ENCODE results near the gene POLA1.

Gene POLA1

GRCh38 chrX:24696294-24696693, 2.6 kb downstream of the POLA1 start:
- no peak for DNase-seq (ENCODE audit: low read depth in 2 of 2)

- no peak for DNase-seq (ENCODE audit: low read depth in 2 of 2)
Observed at GRCh38 chrX:24702362-24703184, 8.9 kb downstream of the POLA1 start.

- no peak for DNase-seq (ENCODE audit: low read depth in 2 of 2)
Observed at GRCh38 chrX:24703185-24703494, 9.4 kb downstream of the POLA1 start.

GRCh38 chrX:24718771-24719170, 25.1 kb downstream of the POLA1 start:
- DNase-seq (ENCODE audit: low read depth in 2 of 2) = no peak

- DNase-seq (ENCODE audit: low read depth in 2 of 2) = no peak
Observed at GRCh38 chrX:24720036-24720435, 26.3 kb downstream of the POLA1 start.

GRCh38 chrX:24728530-24728929, 34.8 kb downstream of the POLA1 start:
- no peak for DNase-seq (ENCODE audit: low read depth in 2 of 2)

GRCh38 chrX:24732766-24733500, 39.2 kb downstream of the POLA1 start:
- DNase-seq (ENCODE audit: low read depth in 2 of 2) = no peak

- DNase-seq (ENCODE audit: low read depth in 2 of 2) = no peak
Observed at GRCh38 chrX:24741330-24741729, 47.6 kb downstream of the POLA1 start.

GRCh38 chrX:24748196-24748595, 54.5 kb downstream of the POLA1 start:
- DNase-seq (ENCODE audit: low read depth in 2 of 2) = no peak

- no peak for DNase-seq (ENCODE audit: low read depth in 2 of 2)
Observed at GRCh38 chrX:24759786-24760185, 66.1 kb downstream of the POLA1 start.

- no peak for DNase-seq (ENCODE audit: low read depth in 2 of 2)
Observed at GRCh38 chrX:24760363-24761000, 66.8 kb downstream of the POLA1 start.

- DNase-seq (ENCODE audit: low read depth in 2 of 2) = no peak
Observed at GRCh38 chrX:24761306-24761705, 67.6 kb downstream of the POLA1 start.

GRCh38 chrX:24763989-24764388, 70.3 kb downstream of the POLA1 start:
- no peak for DNase-seq (ENCODE audit: low read depth in 2 of 2)

- no peak for DNase-seq (ENCODE audit: low read depth in 2 of 2)
Observed at GRCh38 chrX:24767557-24767956, 73.8 kb downstream of the POLA1 start.

- DNase-seq (ENCODE audit: low read depth in 2 of 2) = no peak
Observed at GRCh38 chrX:24768556-24768955, 74.8 kb downstream of the POLA1 start.

- no peak for DNase-seq (ENCODE audit: low read depth in 2 of 2)
Observed at GRCh38 chrX:24774650-24775049, 80.9 kb downstream of the POLA1 start.

GRCh38 chrX:24775891-24776290, 82.2 kb downstream of the POLA1 start:
- DNase-seq (ENCODE audit: low read depth in 2 of 2) = no peak

GRCh38 chrX:24777660-24778059, 83.9 kb downstream of the POLA1 start:
- no peak for DNase-seq (ENCODE audit: low read depth in 2 of 2)

GRCh38 chrX:24782011-24782410, 88.3 kb downstream of the POLA1 start:
- DNase-seq (ENCODE audit: low read depth in 2 of 2) = no peak

GRCh38 chrX:24789047-24789446, 95.3 kb downstream of the POLA1 start:
- DNase-seq (ENCODE audit: low read depth in 2 of 2) = no peak

GRCh38 chrX:24790166-24790565, 96.4 kb downstream of the POLA1 start:
- DNase-seq (ENCODE audit: low read depth in 2 of 2) = no peak

- DNase-seq (ENCODE audit: low read depth in 2 of 2) = no peak
Observed at GRCh38 chrX:24796204-24796603, 102.5 kb downstream of the POLA1 start.

GRCh38 chrX:24799078-24799477, 105.4 kb downstream of the POLA1 start:
- no peak for DNase-seq (ENCODE audit: low read depth in 2 of 2)

Measured in stimulated activated CD8-positive, alpha-beta memory T cell treated with anti-CD3 and anti-CD28 coated beads, Interleukin-7, amount 100 ng/mL, for 4 hours (primary cell).